Osteoblast (primary cell): ENCODE data around the gene SLC34A1. TPM values are rescaled to one million over a fixed set of nuclear protein-coding genes. Genes with fewer than 3 reads are reported as not detected.
"Not testable (repeated sequence)": the region's sequence is repeated elsewhere in the genome, so short reads cannot be mapped to it uniquely, and the experiment has no call there.

ENCODE experiments used
- DNase-seq: peaks from one replicate; pipeline ENCODE4 v3.0.0; 2011; ENCODE audit warnings: low spot score, mixed read lengths; ENCODE audit not compliant: insufficient read length; ENCODE audit errors: missing footprints
- H2AFZ ChIP-seq: 2 replicates; pipeline ENCODE4 v1.6.0; 2011; ENCODE audit warnings: mild to moderate bottlenecking, low read length
- H3K27ac ChIP-seq: 2 replicates; pipeline ENCODE4 v1.5.1; 2011; ENCODE audit warnings: mild to moderate bottlenecking, low read depth, low read length, moderate library complexity
- H3K27me3 ChIP-seq: 2 replicates; pipeline ENCODE4 v1.6.0; 2012; ENCODE audit warnings: mild to moderate bottlenecking, control low read depth, inconsistent platforms, low read length, moderate library complexity; ENCODE audit not compliant: insufficient read depth
- H3K36me3 ChIP-seq: 2 replicates; pipeline ENCODE4 v1.5.1; 2011; ENCODE audit warnings: mild to moderate bottlenecking, low read length, control low read depth, moderate library complexity; ENCODE audit not compliant: insufficient read depth
- H3K4me1 ChIP-seq: 2 replicates; pipeline ENCODE4 v1.5.1; 2011; ENCODE audit warnings: mild to moderate bottlenecking, low read length, control low read depth, moderate library complexity; ENCODE audit not compliant: insufficient read depth
- H3K4me2 ChIP-seq: 2 replicates; pipeline ENCODE4 v1.6.0; 2011; ENCODE audit warnings: mild to moderate bottlenecking, low read length; ENCODE audit not compliant: insufficient read depth
- H3K4me3 ChIP-seq: fragments of 200-600 bp; sonication (generic); 3 replicates; pipeline ENCODE4 v1.5.1; 2012; ENCODE audit warnings: mild to moderate bottlenecking, low read length, inconsistent platforms; ENCODE audit not compliant: insufficient read depth
- H3K79me2 ChIP-seq: 2 replicates; pipeline ENCODE4 v1.6.0; 2012; ENCODE audit warnings: mild to moderate bottlenecking, low read length, control low read depth, inconsistent platforms; ENCODE audit not compliant: insufficient read depth
- H3K9me3 ChIP-seq: 2 replicates; pipeline ENCODE4 v1.5.1; 2011; ENCODE audit warnings: low read depth, low read length, control low read depth
- H4K20me1 ChIP-seq: 2 replicates; pipeline ENCODE4 v1.6.0; 2012; ENCODE audit warnings: mild to moderate bottlenecking, low read length, control low read depth; ENCODE audit not compliant: insufficient read depth
- CTCF ChIP-seq: IDR thresholded peaks from 2 replicates; pipeline ENCODE4 v1.5.1; 2011; ENCODE audit warnings: mild to moderate bottlenecking, low read depth, low read length, moderate library complexity; ENCODE audit errors: extremely low read depth
- total RNA-seq: library from RNA; depleted of rRNA; stranded (reverse); fragments of >200 nt; gene quantifications from 2 replicates; pipeline ENCODE4 v1.2.3, GENCODE V29; 2012

SLC34A1 gene
- total RNA-seq, 1 donor = not detected

- peak; percentile 58 for DNase-seq
- H3K9me3 ChIP-seq = no peaks in the 10 kb centered on the region
- no peak for TF ChIP-seq CTCF
- no peaks in the 10 kb centered on the region for H4K20me1 ChIP-seq
- no peak overlapping the region for H3K4me2 ChIP-seq
- H3K4me3 ChIP-seq = no peak overlapping the region
- peaks cover 5% of the 10 kb centered on the region for H3K4me1 ChIP-seq
- H3K27ac ChIP-seq = no peak overlapping the region
- H2AFZ ChIP-seq = no peak overlapping the region
- H3K36me3 ChIP-seq = no peaks in the 10 kb centered on the region
- H3K79me2 ChIP-seq = no peaks in the 10 kb centered on the region
- H3K27me3 ChIP-seq = peaks cover 6% of the 10 kb centered on the region
These were observed 12.0 kb upstream of the SLC34A1 start for GRCh38 chr5:177372034-177372896.

GRCh38 chr5:177372910-177373309, 11.3 kb upstream of the SLC34A1 start:
- Histone ChIP-seq H4K20me1 (no peaks in the 10 kb centered on the region), H3K27ac (no peak overlapping the region), H3K4me3 (no peak overlapping the region), H3K4me2 (no peak overlapping the region), H2AFZ (no peak overlapping the region), H3K27me3 (peaks cover 6% of the 10 kb centered on the region), H3K4me1 (peaks cover 5% of the 10 kb centered on the region), H3K36me3 (no peaks in the 10 kb centered on the region), H3K9me3 (no peaks in the 10 kb centered on the region), H3K79me2 (no peaks in the 10 kb centered on the region)
- DNase-seq = no peak
- TF ChIP-seq CTCF = no peak

GRCh38 chr5:177373806-177374205, 10.4 kb upstream of the SLC34A1 start:
- H4K20me1 ChIP-seq = no peaks in the 10 kb centered on the region
- H3K9me3 ChIP-seq = no peaks in the 10 kb centered on the region
- no peak for TF ChIP-seq CTCF
- no peak overlapping the region for H3K27ac ChIP-seq
- no peak overlapping the region for H2AFZ ChIP-seq
- no peak overlapping the region for H3K4me3 ChIP-seq
- peaks cover 5% of the 10 kb centered on the region for H3K4me1 ChIP-seq
- DNase-seq = no peak
- no peaks in the 10 kb centered on the region for H3K36me3 ChIP-seq
- H3K27me3 ChIP-seq = peaks cover 6% of the 10 kb centered on the region
- H3K4me2 ChIP-seq = no peak overlapping the region
- no peaks in the 10 kb centered on the region for H3K79me2 ChIP-seq

DNA sequence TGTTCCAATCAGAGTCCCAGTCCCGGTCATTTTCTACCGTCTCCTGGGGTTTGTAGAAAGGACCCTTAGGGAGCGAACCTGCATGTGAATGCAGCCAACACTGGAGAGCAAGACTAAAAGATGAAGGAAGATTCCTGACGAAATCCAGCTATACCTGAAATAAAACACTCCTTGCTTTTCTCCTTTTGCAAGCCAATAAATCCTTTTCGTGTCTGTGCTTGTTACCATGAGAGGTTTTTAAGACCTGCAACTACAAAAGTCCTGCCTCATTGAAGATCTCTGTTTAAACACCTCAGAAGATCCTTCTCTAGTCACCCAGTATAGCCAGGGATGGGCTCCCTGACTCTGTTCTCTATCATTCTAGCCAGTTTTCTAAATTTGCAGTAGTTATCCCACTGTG, 10.0 kb upstream of the SLC34A1 start:
- Histone ChIP-seq H4K20me1 (no peaks in the 10 kb centered on the region), H3K9me3 (no peaks in the 10 kb centered on the region), H3K36me3 (no peaks in the 10 kb centered on the region)

GRCh38 chr5:177375516-177375915, 8.7 kb upstream of the SLC34A1 start:
- not testable (repeated sequence) for H2AFZ ChIP-seq, H3K9me3 ChIP-seq, DNase-seq, H3K36me3 ChIP-seq, H3K4me2 ChIP-seq, H3K27ac ChIP-seq, H3K27me3 ChIP-seq, H3K79me2 ChIP-seq, H3K4me3 ChIP-seq, H4K20me1 ChIP-seq
- H3K4me1 ChIP-seq = peaks cover 11% of the 10 kb centered on the region

More for the DNA sequence above, 10.0 kb upstream of the SLC34A1 start:
- TF ChIP-seq CTCF = no peak
- Histone ChIP-seq H2AFZ (no peak overlapping the region), H3K4me3 (no peak overlapping the region), H3K79me2 (no peaks in the 10 kb centered on the region), H3K27ac (no peak overlapping the region), H3K27me3 (peaks cover 6% of the 10 kb centered on the region), H3K4me2 (no peak overlapping the region), H3K4me1 (peaks cover 6% of the 10 kb centered on the region)
- DNase-seq = no peak
